NCI-H2171 treated with DMSO at 0.1 percent for 48 hours (cell line): ENCODE measurements around the gene PIK3CB.
"Not testable (repeated sequence)": the region's sequence is repeated elsewhere in the genome, so short reads cannot be mapped to it uniquely, and the experiment has no call there.

Experiments used
- DNase-seq: peaks from one replicate; lab custom pipeline; 2025; lab: John Stamatoyannopoulos, UW

Gene PIK3CB

GRCh38 chr3:138803006-138803653 lies 31.6 kb downstream of the PIK3CB start:
- no peak for DNase-seq

GRCh38 chr3:138802223-138802622 lies 32.5 kb downstream of the PIK3CB start:
- DNase-seq = not testable (repeated sequence)

- DNase-seq = no peak
These were observed 32.9 kb downstream of the PIK3CB start for GRCh38 chr3:138801792-138802191.

- DNase-seq = no peak
These were observed 34.5 kb downstream of the PIK3CB start for GRCh38 chr3:138800248-138800647.

GRCh38 chr3:138799822-138800221 lies 34.9 kb downstream of the PIK3CB start:
- no peak for DNase-seq

- DNase-seq = no peak
These were observed 37.2 kb downstream of the PIK3CB start for GRCh38 chr3:138797508-138798038.

- no peak for DNase-seq
These were observed 38.0 kb downstream of the PIK3CB start for GRCh38 chr3:138796761-138797160.

GRCh38 chr3:138786788-138787271 lies 47.9 kb downstream of the PIK3CB start:
- DNase-seq = no peak

- no peak for DNase-seq
These were observed 48.8 kb downstream of the PIK3CB start for GRCh38 chr3:138785951-138786350.

- not testable (repeated sequence) for DNase-seq
These were observed 49.3 kb downstream of the PIK3CB start for GRCh38 chr3:138785362-138785857.

- DNase-seq = no peak
These were observed 52.0 kb downstream of the PIK3CB start for GRCh38 chr3:138782755-138783154.

- DNase-seq = peak; percentile 67
These were observed 53.7 kb downstream of the PIK3CB start for GRCh38 chr3:138781012-138781470.

- DNase-seq = no peak
These were observed 56.1 kb downstream of the PIK3CB start for GRCh38 chr3:138778643-138779042.

- no peak for DNase-seq
These were observed 57.8 kb downstream of the PIK3CB start for GRCh38 chr3:138776961-138777360.

GRCh38 chr3:138775254-138775595 lies 59.5 kb downstream of the PIK3CB start:
- peak; percentile 72 for DNase-seq

GRCh38 chr3:138774529-138775253 lies 60.0 kb downstream of the PIK3CB start:
- DNase-seq = peak; percentile 98

GRCh38 chr3:138771585-138771984 lies 63.1 kb downstream of the PIK3CB start:
- DNase-seq = no peak

GRCh38 chr3:138769616-138770015 lies 65.1 kb downstream of the PIK3CB start:
- DNase-seq = no peak

- no peak for DNase-seq
These were observed 65.8 kb downstream of the PIK3CB start for GRCh38 chr3:138768946-138769345.

GRCh38 chr3:138768125-138768524 lies 66.6 kb downstream of the PIK3CB start:
- no peak for DNase-seq

- DNase-seq = no peak
These were observed 67.1 kb downstream of the PIK3CB start for GRCh38 chr3:138767498-138768104.

- DNase-seq = no peak
These were observed 73.7 kb downstream of the PIK3CB start for GRCh38 chr3:138761002-138761401.

GRCh38 chr3:138748190-138748589 lies 86.5 kb downstream of the PIK3CB start:
- DNase-seq = peak; percentile 86
